Uterus (tissue), 2 donors: ENCODE results near the gene KLHL30.

Source experiments
- CTCF ChIP-seq, 4 experiments: fragments of 200-600 bp in 2 of 4; fragments of 450-650 bp in 2 of 4; sonication (generic) in 2 of 4; IDR thresholded peaks; one replicate each; pipeline ENCODE4 v1.5.1; 2016 to 2019; ENCODE audit warnings: antibody characterized with exemption in 4 of 4, mild to moderate bottlenecking in 2 of 4, moderate library complexity in 1 of 4
- POLR2A ChIP-seq, 2 donors: fragments of 450-650 bp; IDR thresholded peaks; one replicate each; pipeline ENCODE4 v1.6.1; 2016; ENCODE audit warnings: antibody characterized with exemption in 2 of 2, mild to moderate bottlenecking in 1 of 2, moderate library complexity in 1 of 2

- TF ChIP-seq POLR2A (IDR thresholded peaks at IDR 0.05) = no peak
- no peak for TF ChIP-seq CTCF (IDR thresholded peaks at IDR 0.05)
Measured at GRCh38 chr2:238130111-238130695, 8.3 kb upstream of the KLHL30 start.
